Uterus (tissue), 2 donors: ENCODE measurements around the gene TMEM87B.

ENCODE experiments used
- POLR2A ChIP-seq, 2 donors: fragments of 450-650 bp; IDR thresholded peaks; one replicate each; pipeline ENCODE4 v1.6.1; 2016; ENCODE audit warnings: antibody characterized with exemption in 2 of 2, mild to moderate bottlenecking in 1 of 2, moderate library complexity in 1 of 2
- TF ChIP-seq, protein P1 (sequence below), 4 experiments: fragments of 200-600 bp in 2 of 4; fragments of 450-650 bp in 2 of 4; sonication (generic) in 2 of 4; IDR thresholded peaks; one replicate each; pipeline ENCODE4 v1.5.1; 2016 to 2019; ENCODE audit warnings: antibody characterized with exemption in 4 of 4, mild to moderate bottlenecking in 2 of 4, moderate library complexity in 1 of 4

- TF ChIP-seq, protein P1, sequence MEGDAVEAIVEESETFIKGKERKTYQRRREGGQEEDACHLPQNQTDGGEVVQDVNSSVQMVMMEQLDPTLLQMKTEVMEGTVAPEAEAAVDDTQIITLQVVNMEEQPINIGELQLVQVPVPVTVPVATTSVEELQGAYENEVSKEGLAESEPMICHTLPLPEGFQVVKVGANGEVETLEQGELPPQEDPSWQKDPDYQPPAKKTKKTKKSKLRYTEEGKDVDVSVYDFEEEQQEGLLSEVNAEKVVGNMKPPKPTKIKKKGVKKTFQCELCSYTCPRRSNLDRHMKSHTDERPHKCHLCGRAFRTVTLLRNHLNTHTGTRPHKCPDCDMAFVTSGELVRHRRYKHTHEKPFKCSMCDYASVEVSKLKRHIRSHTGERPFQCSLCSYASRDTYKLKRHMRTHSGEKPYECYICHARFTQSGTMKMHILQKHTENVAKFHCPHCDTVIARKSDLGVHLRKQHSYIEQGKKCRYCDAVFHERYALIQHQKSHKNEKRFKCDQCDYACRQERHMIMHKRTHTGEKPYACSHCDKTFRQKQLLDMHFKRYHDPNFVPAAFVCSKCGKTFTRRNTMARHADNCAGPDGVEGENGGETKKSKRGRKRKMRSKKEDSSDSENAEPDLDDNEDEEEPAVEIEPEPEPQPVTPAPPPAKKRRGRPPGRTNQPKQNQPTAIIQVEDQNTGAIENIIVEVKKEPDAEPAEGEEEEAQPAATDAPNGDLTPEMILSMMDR (IDR thresholded peaks at IDR 0.05): peak; percentile 37 to 51 (median 44)
- no peak for TF ChIP-seq POLR2A (IDR thresholded peaks at IDR 0.05)
Measured at GRCh38 chr2:112121682-112122254, 66.7 kb downstream of the TMEM87B start.
